DMS153 treated with DMSO at 0.1 percent for 48 hours (cell line): ENCODE data around the gene TNK2.
A peak's percentile ranks its signal among the peaks of the same experiment; 100 is the strongest.
"Not testable (repeated sequence)": the region's sequence is repeated elsewhere in the genome, so short reads cannot be mapped to it uniquely, and the experiment has no call there.

Experiments
- DNase-seq: peaks from one replicate; lab custom pipeline; 2025; ENCODE audit not compliant: unreplicated experiment; lab: John Stamatoyannopoulos, UW

Gene TNK2

DNA sequence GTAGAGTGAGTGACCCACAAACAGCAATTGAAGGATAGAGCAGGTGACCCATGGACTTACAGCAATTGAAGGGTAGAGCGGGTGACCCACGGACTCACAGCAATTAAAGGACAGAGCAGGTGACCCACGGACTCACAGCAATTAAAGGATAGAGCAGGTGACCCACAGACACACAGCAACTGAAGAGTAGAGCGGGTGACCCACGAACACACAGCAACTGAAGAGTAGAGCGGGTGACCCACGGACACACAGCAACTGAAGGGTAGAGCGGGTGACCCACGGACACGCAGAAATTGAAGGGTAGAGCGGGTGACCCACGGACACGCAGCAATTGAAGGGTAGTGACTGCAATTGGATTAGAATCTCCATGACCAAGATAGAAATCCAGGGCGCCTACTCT, 9.8 kb upstream of the TNK2 start:
- no peak for DNase-seq

DNA sequence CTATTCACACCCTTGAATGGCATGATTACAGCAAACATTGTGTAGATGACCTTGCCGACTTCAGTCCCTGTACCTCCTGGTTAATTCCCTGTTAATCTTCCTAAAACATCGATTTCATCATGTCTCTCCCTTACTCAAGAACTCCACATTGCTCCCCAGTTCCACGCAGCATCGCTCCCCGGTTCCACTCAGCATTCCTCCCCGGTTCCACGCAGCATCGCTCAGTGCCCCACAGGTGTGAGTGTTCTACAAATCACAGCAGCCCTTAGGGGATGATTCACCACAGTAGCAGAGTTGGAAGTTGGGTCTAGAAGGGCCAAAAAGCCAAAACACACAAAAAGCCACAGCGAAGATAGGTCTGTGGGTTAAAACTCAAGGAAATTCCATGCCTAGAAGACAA, 8.6 kb upstream of the TNK2 start:
- no peak for DNase-seq

DNA sequence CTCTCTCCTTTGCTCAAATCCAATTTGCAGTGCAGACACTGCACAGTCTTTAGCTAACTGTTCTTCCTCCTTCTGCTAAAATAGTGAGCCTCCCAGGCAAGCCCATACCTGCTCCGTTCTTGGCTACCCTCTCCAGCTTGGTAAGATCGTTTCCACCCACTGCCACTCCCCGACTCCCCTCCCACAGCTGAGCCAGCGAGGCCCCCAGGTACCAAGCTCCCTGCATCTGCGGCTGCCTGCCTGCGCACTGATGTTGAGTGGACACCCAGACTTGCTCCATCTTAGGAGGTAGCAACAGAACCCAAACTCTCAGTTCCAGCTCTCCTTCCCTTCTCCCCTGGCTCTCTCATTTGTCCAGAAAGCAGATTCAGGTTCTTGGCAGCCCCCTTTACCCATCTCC, 7.9 kb upstream of the TNK2 start:
- no peak for DNase-seq

DNA sequence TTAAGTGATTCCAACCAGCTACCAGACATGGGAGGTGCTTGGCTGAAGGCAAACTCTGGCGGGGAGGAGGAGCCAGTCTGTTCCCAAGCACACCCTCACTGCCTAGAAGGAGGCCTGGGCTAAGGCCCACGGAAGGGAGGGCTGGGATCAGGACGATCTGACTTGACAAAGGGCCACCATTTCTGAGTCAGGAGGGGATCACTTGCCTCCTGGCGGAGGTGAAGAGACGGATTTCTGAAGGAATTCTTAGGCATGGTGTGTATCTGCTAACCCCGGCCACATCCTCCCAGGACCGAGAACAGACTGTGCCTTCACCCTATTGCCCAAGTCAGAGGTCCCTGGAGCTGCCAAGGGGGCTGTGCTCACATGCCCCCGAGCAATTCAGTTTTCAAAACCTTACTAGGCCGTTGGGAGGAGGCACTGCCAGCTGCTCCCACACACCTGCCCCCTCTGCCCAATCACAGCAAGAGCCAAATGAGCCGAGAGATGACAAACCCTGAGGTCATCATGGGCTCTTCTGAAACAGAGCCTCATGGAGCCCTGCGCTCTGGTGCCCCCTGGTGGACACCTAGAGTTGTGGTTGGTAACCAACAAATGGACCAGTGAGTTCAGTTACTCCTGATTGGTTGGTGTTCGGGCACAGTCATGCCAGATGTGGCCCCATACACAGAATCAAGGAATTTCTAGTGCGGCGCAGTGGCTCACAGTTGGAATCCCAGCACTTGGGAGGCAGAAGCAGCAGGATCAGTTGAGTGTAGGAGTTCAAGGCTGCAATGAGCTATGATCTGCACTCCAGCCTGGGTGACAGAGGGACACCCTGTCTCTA, 6.5 kb upstream of the TNK2 start:
- DNase-seq = no peak

DNA sequence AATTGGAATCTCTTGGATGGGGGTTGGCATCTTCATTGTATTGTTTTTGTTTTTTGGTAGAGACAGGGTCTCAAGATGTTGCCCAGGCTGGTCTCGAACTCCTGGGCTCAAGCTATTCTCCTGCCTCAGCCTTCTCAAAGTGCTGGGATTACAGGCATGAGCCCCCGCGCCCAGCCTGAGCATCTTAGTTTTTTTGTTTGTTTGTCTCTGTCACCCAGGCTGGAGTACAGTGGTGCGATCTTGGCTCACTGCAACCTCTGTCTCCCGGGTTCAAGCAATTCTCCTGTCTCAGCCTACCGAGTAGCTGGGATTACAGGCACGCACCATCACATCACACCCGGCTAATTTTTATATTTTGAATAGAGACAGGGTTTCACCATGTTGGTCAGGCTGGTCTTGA, 5.8 kb upstream of the TNK2 start:
- not testable (repeated sequence) for DNase-seq

DNA sequence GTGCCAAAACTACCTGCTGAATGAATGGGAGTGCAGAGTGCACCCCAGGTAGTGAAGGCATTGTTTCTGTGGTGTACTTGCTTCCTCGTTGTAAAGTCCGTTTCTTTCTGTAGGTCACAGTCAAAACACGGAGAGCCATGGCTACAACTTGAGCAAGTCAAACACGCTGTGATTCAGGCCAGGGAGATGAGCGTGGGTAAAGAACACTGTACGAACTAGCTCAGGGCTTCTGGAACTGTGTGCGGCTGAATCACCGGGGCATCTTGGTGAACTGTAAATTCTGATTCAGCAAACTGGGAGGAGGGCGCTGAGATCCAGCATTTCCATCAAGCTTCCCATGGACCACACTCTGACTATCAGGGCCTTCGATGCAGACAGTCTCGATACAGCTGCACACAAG, 5.0 kb upstream of the TNK2 start:
- no peak for DNase-seq

DNA sequence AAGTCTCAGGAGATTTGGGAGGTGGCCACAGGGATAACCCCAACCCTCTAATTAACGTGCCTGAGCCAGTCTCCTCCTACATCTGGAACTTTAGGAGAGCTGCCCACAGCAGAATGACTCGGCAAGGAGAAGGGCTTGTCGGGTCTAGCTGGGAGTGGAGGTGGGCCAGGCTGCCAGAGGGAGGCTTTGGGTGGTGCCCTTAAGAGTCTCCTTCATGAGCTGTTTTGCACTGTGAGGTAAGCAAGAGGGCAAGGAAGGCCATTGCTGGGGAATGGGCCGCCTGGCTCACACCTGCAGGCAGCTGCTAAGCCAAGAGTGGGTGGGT, 3.6 kb upstream of the TNK2 start:
- no peak for DNase-seq

DNA sequence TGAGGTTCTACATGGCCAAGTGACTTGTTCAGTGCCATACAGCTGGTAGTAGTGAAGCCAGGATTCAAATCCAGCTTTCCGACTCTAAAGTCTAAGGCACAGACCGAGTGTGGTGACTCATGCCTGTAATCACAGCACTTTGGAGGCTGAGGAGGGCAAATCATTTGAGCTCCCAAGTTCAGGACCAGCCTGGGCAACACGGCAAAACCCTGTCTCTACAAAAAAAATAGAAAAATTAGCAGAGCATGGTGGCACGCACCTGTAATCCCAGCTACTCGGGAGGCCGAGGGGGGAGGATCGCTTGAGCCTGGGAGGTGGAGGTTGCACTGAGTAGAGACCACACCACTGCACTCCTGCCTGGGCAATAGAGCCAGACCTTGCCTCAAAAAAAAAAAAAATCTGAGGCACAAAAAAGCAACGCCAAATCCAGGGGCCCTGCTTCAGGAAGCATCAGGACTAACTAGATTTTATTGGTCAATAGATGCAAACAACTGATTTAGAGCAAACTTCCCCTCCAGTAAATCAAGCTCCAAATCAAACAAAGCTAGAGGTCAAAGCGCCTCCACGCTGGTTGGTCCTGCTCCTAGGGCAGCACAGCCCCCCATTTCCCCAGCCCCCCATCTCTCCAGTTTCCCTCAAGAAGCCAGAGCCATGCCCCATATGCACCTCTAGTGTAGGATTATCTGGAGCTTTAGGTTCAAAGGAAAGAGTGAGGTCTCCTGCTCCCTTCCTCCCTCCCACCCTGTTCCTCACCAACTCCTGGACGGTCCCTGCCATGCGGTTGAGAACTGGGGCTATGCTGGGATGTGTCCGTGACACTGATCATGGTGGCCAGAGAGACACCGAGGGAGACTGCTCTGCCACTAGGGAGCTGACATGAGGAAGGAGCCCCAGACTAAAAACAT, 2.9 kb upstream of the TNK2 start:
- DNase-seq = no peak

DNA sequence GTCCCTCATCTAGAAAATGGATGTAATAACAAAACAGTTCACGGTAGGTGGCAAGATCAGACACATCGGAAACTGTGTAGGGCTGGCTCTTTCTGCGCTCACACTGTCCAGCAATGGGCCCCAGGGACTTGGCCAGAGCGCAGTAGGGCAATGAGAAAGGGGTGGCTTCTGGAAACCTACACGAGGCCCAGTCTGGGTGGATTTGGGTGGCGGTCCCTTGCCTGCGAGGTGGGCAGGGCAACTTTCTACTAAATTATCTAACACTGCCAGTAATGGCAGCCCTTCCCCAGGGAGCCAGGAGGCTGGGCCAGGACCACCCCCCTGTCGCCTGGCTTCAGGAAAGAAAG, 2.1 kb upstream of the TNK2 start:
- DNase-seq = no peak

DNA sequence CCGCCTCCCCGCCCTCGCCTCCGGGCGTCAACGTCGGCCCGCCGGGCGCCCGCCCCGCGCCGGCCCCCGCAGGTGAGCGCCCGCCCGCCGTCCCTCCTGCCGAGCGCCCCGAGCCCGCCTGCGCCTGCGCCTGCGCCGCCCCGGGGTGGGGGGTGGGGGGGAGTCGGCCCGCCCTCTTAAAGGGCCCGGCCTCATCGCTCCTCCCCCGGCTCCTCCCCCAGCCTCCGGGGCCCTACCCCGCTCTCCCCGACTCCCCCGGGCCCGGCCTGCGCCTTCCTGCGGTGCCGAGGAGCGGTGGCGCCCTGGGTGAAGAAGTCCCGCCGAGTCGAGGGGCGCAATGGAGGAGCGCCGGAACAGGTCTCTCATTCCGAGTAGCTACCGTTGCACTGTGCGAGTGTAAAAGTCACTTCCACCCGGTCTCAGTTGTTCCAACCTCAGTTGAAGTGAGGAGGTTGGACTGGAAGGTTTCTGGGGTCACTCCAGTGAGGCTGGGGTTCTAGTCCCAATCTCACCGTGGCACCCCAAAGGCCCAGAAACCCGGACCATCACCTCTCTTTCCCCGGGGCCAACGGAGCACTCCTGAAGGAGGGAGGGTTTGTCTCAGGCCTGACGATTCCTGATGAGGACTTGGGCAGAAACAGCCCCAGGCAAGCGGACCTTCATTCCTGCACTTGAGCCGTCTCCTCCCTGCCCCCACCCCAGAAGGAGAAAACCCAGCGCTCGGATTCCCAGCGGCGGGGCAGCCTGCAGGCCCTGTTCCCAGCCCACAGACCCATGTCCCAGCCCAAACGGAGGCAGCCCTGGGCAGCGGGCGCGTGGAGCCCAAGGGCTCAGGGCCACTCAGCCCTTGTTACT, 1.5 kb upstream of the TNK2 start:
- peak; percentile 17 for DNase-seq

DNA sequence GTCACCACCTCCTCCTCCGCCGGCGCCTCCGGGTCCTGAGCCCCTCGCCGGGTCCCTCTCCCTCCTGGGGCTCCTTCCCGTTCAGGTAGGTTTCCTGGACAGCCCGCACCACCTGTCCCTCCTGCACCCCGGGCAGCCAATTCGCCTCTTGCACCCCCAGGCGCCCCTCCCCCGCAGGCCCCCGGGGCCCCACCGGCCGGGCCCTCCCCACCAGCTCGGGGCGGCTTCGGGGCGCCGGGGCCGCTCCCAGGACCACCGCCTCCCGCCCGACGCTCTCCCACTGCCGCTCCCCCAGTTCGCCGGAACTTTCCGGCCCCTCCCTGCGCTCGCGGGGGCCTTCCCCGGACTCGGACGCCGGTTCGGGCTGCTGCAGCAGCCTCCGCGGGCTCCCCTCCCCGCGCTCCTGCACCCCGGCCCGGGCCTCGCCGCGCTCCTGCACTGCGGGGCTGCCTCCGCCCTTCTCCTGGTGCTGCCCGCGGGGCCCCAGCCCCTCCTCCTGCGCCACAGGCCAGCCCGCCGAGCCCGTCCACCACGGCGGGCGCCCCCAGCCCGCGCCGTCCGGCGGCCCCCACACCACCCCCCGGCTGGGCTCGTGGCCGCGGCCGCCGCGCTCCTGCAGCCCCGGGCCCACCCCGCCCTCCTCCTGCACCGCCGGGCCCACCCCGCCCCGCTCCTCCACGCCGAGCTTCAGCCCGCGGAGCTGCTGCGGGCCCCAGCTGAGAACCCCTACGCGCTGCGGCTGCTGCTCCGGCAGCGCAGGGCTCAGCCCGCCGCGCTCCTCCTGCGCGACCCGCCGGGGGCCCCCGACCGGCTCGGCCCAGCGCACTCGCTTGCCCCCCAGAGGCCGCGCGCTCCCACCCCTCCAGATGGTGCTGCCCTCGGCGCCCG, 587 bp upstream of the TNK2 start:
- no peak for DNase-seq

DNA sequence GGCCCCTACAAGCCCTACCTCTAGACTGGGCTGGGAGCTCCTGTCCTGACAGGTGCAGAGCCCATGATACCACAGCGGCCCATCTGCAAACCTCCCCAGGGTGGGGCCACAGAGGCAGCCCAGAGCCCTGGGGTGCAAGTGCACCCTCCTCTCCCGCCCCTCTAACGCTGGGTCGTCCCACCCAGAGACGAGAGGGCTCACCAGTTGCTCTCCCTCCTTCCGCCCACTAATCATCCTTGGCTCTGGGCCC, 742 bp downstream of the TNK2 start:
- no peak for DNase-seq

DNA sequence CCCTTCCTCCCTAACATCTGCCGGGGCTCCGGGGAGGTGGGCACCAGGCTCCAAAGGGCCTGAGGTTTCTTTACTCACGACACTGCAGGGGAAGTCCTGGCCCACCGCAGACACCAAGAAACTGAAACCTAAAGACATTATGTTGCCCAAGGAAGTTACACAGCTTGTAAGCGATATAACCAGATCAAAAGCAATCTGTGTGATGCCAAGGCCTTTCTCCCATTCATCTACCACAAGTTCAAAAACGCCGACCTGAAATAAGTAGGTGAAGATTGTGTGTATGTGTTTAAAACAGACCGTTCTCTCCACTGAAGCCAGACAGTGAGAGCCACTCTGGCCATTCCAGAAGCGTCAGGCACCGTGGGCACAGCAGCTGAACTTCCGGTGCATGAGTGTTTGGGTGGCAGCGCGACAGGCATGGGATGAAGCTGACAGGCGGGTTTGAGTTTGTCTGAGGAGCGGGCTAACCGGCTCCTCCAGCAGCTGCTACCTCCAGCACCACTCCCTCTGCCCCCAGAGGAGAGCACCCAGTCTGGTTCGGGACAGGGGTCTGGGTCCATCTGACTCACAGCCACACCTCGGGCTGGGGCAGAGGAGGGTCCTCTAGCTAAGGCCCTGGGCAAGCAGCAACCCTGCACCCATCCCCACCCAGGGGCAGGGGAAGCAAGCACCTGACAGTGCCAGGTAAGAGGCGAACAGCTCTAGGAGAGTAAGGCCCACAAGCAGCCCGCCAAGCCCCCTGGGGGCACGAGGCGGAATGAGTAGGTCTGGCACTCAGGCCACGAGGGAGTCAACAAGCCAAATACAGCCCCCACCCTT, 1.3 kb downstream of the TNK2 start:
- DNase-seq = peak; percentile 51

DNA sequence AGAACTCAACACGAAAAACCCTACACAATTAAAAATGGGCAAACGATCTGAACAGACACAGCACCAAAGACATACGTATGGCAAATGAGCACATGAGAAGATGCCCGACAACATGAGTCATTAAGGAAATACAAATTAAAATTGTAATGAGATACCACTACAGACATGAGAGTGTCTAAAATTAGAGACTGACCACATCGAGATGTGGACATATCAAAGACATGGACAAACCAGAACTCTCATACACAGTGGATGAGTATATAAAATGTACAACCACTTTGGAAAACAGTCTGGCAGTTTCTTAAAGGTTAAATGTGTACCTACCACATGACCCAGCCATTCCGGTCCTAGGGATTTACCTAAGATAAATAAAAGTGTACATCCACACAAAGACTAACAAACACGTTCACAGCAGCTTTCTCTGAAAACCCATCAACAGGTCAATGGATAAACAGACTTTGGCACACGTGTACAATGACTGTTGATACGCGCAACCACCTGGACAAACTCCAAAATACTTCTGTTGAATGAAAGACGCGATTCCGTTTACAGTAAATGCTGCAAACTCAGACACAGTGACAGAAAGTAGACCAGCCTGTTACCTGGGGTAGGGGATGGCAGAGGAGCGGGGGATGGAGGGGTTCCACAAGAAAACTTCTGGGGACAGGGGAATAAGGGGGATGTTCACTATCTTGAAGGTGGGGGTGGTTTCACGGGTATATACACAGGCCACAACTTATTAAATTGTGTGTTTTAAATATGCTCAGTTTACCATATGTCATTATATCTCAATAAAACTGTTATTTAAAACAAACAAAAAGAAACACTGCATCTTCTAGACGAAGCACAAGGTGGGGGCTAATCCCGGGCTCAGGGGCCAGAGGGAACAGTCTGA, 2.1 kb downstream of the TNK2 start:
- DNase-seq = no peak

DNA sequence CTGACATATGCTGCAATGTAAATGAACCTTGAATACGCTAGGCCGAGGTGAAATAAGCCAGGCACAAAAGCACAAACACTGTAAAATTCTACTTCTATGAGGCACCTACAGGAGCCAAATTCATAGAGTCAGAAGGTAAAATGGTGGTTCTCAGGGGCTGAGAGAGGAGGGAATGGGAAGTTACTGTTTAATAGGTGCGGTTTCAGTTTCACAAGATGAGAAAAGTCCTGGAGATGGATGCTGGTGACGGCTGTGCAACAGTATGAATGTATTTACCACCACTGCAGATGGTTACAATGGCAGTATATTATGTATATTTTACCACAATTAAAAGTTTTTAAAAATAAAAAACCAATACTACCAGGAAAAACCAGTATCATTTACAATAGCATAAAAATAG, 4.0 kb downstream of the TNK2 start:
- DNase-seq = no peak

DNA sequence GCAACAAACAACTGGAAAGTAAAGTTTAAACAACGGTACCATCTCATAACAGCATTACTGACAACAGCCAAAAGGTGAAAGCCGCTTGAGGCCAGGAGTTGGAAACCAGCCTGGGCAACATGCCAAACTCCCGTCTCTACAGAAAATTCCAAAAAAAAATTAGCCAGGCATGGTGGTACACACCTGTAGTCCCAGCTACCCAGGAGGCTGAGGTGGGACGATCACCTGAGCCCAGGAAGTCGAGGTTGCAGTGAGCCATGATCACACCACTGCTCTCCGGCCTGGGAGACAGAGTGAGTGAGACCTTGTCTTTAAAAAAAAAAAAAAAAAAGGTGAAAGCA, 4.4 kb downstream of the TNK2 start:
- no peak for DNase-seq

DNA sequence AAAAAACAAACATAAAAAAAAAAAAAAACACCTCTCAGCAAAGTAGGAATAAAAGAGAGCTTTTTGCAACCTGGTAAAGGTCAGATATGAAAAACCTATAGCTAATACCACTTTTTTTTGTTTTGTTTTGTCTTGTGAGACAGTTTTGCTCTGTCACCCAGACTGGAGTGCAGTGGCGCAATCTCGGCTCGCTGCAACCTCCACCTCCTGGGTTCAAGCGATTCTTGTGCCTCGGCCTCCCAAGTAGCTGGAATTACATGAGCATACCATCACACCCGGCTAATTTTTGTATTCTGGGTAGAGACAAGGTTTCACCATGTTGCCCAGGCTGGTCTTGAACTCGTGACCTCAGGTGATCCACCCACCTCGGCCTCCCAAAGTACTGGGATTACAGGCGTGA, 5.7 kb downstream of the TNK2 start:
- DNase-seq = not testable (repeated sequence)

DNA sequence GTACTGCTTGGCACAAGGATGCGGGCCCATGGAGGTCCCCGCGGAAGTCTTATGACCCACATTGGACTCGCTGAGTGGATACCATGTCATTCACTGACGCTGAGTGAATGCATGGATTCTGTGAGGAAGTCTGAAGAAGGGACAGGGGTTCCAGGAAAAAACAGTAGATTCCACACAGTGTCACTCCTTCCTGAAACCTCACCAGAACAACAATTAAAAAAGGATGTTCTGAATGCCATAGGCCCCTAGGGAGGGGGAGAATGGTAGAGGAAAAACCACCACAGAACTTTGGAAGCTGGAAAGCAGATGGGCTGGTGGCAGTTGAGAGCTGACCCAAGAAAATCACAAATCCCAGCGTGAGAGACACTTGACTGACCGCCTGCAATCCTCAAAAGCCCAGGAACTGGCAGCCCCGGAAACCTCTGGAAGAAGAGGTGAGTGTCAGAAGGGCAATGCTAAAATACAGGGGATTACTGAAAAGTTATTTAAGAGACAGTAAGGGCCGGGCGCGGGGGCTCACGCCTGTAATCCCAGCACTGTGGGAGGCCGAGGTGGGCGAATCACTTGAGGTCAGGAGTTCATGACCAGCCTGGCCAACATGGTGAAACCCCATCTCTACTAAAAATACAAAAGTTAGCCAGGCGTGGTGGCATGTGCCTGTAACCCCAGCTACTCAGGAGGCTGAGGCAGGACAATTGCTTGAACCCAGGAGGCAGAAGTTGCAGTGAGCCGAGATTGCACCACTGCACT, 6.3 kb downstream of the TNK2 start:
- not testable (repeated sequence) for DNase-seq
